Skeletal muscle cell (primary cell): ENCODE data around the gene CNTD1.
A peak's percentile ranks its signal among the peaks of the same experiment; 100 is the strongest.
"Not testable (repeated sequence)": the region's sequence is repeated elsewhere in the genome, so short reads cannot be mapped to it uniquely, and the experiment has no call there.

Experiments
- DNase-seq: peaks from one replicate; pipeline ENCODE4 v3.0.0-alpha.2; 2010; ENCODE audit warnings: low read depth
- H3K4me3 ChIP-seq: 2 replicates; pipeline ENCODE4 v1.5.1; 2011; ENCODE audit warnings: low read depth, mild to moderate bottlenecking, control low read depth, low read length, moderate library complexity

CNTD1 gene, protein sequence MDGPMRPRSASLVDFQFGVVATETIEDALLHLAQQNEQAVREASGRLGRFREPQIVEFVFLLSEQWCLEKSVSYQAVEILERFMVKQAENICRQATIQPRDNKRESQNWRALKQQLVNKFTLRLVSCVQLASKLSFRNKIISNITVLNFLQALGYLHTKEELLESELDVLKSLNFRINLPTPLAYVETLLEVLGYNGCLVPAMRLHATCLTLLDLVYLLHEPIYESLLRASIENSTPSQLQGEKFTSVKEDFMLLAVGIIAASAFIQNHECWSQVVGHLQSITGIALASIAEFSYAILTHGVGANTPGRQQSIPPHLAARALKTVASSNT

DNA sequence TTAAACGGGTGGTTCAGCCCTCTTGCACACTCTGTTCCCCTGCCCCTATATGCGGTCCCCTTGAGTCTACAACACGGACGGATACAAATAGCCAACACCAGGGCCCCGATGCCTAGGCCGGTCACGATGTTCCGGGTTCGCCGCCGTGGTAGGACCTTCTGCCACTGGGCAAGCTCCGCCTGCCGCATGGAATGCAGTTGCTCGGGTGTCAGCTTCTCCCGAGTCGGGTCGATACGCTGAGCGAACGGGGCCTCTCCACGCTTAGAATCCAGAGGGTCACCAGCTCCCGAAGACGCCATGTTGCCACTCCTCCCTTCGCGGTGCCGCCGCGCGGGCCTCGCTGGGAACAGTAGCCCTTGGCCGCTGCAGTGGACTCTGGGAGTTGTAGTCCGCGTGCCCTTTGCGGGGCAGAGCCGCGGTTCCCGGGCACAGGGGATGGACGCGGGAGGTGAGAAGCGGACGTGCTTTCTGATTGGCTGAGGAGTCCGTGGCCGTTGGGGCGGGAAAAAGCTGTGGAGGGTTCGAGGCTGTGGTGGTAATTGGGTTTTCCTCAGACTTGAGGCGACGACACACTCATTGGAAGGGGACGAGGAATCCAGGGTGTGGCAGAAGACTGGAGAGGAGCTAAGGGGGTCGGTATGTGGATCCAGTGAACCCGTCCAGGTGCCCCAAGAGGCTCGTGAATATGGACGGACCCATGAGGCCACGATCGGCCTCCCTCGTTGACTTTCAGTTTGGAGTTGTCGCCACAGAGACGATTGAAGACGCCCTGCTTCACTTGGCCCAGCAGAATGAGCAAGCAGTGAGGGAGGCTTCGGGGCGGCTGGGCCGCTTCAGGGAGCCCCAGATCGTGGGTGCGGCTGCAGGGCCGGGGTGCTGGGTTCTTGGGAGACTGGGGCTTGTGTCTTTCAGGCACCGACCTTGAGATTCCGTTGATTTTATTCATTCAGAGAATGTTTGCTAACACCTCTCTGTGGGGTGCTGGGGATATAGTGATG is at the start of gene CNTD1, which contains the start of gene COA3:
Gene CNTD1 (plus strand): TSS at position 479 of the 998 bp plus-strand sequence. CDS start 207 bp downstream, at position 686.
Gene COA3 (minus strand): TSS at position 322 of the 998 bp plus-strand sequence. CDS start 23 bp downstream, at position 299.
- DNase-seq: peak; percentile 48
- peak within 1 kb of the TSS; percentile 80 for H3K4me3 ChIP-seq

DNA sequence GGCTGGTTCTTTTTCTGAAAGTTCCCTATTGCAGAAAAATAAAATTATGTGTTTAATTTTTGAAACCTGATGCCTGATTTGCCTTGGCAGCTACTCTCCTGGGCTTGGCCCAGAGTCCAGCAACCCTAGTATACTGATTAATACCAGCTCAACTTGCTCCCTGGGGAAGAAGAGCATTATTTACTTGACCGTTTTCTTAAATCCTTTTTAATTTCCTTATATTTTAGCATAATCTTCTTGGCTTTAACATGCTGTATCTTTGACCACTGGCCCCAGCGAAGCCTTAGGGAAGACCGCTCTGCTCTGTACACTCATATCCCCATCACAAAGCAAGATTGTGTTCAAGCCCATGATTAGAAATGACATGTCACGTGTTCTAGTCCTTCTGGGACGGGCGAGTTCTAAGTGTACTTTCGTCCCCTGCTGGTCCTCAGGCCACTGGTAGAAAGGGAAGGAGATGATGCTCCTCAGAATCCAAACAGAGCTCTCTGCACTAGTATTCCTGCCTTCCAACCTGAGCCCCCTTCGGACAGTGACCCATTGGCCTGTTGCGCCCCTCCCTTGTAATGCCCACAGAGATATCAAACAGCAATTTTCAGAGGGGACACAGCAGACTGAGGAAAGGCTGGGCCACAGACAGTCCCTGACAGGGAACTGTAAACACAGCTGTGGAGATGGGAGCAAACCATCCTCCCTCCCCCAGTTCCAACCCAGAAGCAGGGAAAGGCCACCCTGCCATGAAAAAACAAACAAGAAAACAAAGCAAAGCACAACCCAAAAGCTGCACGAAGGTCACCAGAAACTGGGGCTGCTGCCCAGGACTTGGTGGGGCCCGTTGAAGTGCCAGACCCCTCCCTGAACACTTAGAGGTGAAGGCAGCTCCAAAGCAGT is 49.5 kb upstream of the CNTD1 start:
- H3K4me3 ChIP-seq: no peak overlapping the region
- DNase-seq: no peak

DNA sequence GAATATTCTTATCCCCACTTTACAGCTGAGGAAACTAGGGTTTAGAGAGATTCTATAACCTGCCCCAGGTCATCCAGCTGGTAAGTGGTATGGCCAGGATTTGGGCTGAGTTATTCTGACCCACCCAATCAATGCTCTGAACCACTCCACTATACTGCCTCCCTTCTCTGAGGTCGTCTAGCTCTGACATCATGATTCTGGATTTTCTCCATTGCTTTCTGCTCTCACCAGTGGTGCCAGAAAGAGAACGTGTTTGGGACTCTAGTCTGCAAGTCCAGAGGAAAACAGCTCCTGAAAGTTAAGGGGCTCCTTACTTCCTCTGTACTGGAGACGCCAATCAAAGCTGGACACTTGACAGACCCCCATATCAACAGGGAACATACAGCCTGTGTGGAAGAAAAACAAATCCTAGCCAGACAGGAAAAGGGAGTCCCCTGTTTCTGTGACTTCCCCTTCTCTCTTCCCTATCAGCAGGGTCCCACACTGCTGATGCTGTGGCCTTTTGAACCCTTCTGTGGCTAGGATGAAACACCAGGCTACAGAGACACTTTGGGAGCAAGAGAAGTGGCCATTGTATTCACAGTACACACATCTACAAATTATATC is 47.8 kb upstream of the CNTD1 start:
- no peak for DNase-seq
- H3K4me3 ChIP-seq: no peak overlapping the region

DNA sequence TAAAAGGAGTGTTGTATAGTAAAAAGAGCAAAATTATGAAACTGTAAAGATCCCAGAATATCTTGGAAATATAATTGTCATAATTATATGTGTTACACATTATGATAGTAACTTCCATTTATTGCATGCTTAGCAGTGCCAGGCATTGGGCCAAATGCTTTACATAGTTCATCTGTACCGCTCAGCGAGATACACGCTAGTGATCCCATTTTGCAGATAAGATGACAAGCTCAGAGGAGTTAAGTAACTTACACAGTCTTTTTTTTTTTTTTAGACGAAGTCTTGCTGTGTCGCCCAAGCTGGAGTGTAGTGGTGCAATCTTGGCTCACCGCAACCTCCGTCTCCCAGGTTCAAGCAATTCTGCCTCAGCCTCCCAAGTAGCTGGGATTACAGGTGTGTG is 47.0 kb upstream of the CNTD1 start:
- no peak overlapping the region for H3K4me3 ChIP-seq
- no peak for DNase-seq

DNA sequence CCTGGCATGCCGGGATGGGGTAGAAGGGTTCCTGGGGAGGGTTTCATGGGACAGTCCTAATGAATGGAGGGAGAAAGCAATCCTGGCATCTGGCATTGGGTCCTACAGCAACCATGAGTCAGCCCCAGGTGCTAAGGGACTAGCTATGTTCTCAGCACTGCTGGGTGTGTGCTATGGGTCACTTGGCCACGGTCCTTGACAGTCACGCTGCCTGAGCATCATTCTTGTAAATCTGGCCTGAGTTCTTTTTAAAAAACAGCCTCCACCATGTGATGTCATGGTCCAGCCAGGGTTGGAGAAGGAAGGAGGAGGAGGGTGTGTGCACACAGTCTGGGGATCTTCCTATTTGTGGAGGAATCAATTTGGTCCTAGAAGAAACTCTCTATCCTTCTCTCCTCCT is 43.9 kb upstream of the CNTD1 start:
- H3K4me3 ChIP-seq: no peak overlapping the region
- DNase-seq: no peak

DNA sequence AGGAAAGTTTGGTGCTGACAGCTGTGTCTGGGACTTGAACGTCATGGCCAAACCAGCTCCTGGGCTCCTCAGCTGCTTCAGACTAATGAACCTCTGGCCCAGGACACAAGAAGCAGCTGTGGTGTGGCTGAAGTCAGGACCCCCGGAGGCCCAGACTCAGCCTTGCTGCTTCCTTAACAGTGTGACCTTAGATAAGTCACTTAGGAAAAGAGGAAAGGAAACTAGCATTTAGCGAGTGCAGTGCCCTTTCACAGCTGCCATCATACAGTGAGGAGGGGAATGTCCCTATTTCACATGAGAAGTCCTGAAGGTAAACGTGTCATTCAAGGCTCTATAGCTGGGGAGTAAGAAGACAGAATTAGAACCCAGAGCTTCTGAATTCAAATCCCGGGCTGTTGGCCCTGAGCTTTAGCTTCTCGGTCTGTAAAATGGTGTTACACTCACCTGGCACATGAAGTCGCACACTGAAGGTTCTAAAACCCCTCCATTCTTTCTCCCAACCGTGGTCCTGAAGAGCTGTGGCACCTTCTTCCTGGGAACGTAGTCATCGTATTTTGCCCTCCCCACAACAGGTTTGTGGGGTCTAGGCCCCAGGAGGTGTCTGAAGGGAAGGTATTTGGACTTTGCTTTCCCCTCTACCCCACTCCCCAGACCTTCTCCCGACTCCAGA is 38.5 kb upstream of the CNTD1 start:
- H3K4me3 ChIP-seq: peak overlapping the region; percentile 44
- no peak for DNase-seq

DNA sequence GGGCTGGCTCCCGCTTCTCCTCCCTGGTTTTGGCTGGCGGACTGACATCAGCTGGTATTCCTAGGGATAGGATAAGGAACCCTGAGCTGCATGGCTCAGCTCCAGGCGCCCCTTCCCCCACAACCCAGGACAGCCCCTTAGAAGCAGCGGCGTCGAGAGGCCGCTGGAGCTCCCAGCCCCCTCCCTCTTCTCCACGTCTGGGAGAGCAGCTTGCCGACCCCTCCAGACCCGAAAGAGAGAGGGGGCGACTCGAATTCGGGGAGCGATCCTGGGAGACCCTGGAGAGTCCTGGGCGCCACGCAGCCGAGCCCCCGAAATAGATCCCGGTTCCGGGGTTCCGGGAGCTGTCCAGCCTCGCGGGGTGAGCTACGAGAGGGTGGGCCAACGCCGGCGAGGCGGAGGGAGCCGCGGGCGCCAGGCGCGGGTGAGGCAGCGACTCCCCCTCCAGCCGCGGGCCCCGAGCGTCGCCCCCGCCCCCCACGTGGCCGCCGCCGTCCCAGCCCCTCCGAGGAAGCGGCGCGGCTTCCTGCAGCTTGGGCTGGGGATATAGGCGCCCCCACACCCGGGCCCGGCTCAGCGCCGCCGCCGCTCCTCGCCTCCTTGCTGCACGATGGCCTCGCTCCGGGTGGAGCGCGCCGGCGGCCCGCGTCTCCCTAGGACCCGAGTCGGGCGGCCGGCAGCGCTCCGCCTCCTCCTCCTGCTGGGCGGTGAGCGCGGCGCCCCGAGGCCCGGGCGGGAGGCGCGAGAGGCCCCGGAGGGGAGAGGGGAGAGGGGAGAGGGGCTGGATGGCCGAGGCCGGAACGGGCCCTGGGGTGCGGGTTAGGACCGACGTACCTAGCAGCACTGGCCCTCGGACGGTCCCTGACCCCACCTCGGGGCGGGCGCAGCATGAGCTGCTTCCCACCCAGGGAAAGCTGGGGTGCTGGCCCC is 37.7 kb upstream of the CNTD1 start, which contains the start of gene RAMP2:
Gene RAMP2 (plus strand): TSS at position 576 of the 930 bp plus-strand sequence. CDS start 35 bp downstream, at position 611.
- H3K4me3 ChIP-seq: peak within 1 kb of the TSS; percentile 44
- no peak for DNase-seq

DNA sequence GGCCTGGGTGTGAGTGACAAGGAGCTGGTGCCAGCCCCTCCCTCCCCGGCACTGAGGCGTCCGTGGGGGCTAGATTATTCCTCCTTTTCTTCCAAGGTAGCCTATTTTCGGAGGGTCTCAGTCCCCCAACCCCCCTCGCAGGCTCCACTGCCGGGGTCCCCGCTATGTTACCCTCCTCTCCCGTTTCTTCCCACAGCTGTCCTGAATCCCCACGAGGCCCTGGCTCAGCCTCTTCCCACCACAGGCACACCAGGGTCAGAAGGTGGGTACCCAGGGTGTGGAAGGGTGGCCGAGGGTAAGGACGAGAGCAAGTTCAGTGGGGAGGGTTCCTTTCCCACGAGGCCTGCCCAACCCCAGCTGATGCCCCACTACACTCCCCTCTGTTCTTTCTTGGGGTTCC is 37.0 kb upstream of the CNTD1 start:
- DNase-seq: no peak
- peak overlapping the region; percentile 44 for H3K4me3 ChIP-seq

DNA sequence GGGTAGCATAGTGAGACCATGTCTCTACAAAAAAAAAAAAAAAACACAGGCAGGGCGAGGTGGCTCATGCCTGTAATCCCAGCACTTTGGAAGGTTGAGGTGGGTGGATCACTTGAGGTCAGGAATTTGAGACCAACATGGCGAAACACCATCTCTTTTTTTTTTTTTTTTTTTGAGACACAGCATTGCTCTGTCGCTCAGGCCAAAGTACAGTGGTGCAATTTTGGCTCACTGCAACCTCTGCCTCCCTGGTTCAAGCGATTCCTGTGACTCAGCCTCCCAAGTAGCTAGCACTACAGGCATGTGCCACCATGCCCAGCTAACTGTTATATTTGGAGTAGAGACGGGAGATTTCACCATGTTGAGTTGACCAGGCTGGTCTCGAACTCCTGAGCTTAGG is 32.5 kb upstream of the CNTD1 start:
- no peak for DNase-seq
- no peak overlapping the region for H3K4me3 ChIP-seq

DNA sequence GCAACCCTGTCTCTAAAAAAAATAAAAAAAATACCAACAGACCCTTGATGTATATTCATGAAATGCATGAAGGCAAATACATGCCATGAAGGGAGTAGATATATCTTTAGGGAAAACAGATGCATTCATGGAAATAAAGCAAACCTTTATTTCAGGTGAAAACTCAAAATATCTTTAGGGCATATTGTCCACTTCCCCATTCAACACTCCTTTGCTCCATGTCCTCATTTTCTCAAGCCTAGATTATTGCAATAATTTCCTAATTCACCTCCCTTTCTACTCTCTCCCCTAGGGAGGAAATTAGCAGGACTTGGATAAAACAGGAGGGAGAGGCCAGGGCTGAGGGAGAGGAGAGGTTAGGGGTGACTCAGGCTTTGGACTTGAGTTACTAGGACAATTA is 31.1 kb upstream of the CNTD1 start:
- no peak for DNase-seq
- H3K4me3 ChIP-seq: no peak overlapping the region

DNA sequence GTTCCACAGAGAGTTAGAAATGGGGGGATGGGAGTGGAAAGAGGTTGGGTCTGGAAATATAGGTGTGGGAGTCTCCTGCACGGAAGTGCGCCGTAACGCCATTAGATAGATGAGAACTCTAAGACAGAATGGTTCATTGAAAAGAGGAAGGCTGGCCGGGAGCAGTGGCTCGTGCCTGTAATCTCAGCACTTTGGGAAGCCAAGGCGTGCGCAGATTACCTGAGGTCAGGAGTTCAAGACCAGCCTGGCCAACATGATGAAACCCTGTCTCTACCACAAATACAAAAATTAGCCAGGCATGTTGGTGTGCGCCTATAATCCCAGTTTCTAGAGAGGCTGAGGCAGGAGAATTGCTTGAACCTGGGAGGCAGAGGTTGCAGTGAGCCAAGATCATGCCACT is 30.7 kb upstream of the CNTD1 start:
- DNase-seq, H3K4me3 ChIP-seq: not testable (repeated sequence)

DNA sequence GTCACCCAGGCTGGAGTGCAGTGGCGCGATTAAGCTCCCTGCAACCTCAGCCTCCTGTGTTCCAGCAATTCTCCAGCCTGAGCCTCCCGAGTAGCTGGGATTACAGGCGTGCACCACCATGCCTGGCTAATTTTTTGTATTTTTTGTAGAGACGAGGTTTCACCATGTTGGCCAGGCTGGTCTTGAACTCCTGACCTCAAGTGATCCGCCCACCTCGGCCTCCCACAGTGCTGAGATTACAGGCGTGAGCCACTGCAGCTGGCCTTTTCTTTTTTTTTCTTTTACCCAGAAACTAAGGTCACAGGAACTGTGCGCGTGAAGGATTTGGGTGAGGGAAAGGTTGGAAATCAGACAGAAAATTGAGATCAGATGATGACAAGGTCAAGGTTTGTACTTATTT is 28.7 kb upstream of the CNTD1 start:
- H3K4me3 ChIP-seq, DNase-seq: not testable (repeated sequence)

DNA sequence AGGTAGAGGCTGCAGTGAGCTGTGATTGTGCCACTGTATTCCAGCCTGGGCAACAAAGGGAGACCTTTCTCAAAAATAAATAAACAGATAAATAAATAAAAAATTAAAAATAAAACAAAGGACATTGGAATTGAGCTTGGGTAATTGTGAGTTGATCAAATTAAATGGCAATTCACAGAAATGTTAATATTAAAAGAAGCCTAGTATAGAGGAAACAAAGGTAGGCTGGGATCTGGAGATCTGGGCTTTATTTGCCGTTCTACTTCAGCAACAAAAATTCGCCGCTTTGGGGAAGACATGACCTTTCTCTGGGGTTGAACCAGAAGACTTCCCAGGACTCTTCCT is 25.7 kb upstream of the CNTD1 start:
- no peak for DNase-seq
- peak overlapping the region; percentile 97 for H3K4me3 ChIP-seq

DNA sequence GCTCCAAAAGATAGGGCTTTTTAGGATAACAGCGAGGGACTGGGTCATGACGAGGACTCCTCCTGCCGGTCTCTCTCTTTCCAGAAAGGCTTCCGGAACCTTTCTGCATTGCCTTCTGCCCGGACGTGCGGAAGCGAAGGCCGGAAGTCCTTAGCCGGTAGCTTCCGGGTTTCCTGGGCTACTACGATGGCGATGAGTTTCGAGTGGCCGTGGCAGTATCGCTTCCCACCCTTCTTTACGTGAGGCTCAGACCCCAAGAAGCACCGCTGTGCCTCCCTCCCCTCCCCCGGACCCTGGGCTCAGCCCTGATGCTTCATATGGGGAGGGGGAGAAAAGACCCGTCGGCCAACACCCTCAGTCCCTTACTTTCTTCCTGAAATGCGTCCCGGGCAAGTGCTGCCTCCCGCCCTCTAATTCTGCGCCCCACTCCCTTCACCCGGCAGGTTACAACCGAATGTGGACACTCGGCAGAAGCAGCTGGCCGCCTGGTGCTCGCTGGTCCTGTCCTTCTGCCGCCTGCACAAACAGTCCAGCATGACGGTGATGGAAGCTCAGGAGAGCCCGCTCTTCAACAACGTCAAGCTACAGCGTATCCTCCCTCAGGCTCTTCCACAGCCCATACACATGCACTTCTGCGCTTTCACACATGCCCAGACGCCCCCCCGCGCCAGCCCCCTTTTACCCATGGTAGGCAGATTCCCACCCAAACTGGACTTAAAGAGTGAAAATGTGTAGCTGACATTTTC is 25.2 kb upstream of the CNTD1 start, which contains the start of gene VPS25:
Gene VPS25 (plus strand): TSS at position 160 of the 746 bp plus-strand sequence. CDS start 27 bp downstream, at position 187.
- DNase-seq: peak; percentile 51

DNA sequence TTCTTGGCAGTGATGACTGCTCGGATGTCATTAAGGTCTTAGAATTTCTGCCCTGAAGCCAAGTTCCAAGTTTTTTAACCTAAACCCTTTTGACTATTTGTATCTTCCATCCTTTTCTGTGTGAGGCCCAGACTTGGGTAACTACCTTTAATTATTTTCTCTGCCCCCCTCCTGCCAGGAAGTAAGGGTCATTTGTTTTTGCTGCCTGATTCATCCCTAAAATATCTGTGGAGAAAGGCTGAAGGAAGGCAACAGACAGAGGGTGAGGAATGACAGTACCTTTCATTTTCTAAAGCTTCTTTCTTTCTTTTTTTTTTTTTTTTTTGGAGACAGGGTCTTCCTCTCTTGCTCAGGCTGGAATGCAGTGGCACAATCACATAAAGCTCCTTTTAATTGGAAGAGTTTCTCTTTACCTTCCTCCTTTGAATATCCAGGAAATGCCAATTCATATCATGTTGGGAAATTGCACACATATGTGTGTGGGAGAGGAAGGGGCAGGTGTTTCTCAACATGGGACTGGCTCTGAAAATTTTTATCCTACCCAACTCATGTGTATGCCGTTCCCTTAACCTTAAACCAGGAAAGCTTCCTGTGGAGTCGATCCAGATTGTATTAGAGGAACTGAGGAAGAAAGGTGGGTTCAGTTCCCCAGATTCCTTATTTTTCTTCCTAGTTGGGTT is 24.5 kb upstream of the CNTD1 start:
- DNase-seq: no peak
- peak overlapping the region; percentile 97 for H3K4me3 ChIP-seq

More for the DNA sequence above, 25.2 kb upstream of the CNTD1 start, which contains the start of gene VPS25:
- peak within 1 kb of the TSS; percentile 97 for H3K4me3 ChIP-seq

DNA sequence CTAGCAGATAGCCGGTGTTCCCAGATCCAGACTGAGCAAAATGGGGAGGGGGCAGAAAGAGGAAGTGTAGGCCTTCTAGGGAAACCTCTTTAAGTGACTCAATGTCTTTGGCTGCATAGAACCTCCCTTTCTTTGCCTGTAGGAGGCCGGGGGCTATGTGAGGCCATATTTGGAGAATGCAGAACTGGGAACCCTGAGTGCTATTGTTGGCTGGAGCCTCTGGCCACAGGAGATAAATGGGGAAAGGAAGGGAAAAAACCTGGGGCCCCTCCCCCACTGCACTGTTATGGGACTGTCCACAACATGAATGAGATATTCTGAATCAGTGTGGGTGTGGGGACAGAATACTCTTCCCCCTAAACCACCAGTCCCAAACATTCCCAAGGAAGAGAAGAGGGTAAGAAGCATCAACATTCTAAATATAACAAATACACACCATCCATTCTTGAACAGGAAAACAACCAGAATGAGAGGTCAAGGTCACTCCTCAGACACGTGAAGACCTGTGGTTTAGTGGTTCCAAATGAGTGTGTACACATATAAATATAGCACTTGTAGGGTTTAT is 23.0 kb upstream of the CNTD1 start:
- no peak for DNase-seq
- no peak overlapping the region for H3K4me3 ChIP-seq
